ENCODE measurements around the gene CCDC142. TPM values are rescaled to one million over a fixed set of nuclear protein-coding genes. Genes with fewer than 3 reads are reported as not detected.

The CCDC142 gene
- total and polyA plus RNA-seq, 9 of the 15 experiments (the other 6 are each of a cell fraction or from before 2014, with no cell fraction given) = 0.55 to 11.7 (median 7.2) TPM

DNA sequence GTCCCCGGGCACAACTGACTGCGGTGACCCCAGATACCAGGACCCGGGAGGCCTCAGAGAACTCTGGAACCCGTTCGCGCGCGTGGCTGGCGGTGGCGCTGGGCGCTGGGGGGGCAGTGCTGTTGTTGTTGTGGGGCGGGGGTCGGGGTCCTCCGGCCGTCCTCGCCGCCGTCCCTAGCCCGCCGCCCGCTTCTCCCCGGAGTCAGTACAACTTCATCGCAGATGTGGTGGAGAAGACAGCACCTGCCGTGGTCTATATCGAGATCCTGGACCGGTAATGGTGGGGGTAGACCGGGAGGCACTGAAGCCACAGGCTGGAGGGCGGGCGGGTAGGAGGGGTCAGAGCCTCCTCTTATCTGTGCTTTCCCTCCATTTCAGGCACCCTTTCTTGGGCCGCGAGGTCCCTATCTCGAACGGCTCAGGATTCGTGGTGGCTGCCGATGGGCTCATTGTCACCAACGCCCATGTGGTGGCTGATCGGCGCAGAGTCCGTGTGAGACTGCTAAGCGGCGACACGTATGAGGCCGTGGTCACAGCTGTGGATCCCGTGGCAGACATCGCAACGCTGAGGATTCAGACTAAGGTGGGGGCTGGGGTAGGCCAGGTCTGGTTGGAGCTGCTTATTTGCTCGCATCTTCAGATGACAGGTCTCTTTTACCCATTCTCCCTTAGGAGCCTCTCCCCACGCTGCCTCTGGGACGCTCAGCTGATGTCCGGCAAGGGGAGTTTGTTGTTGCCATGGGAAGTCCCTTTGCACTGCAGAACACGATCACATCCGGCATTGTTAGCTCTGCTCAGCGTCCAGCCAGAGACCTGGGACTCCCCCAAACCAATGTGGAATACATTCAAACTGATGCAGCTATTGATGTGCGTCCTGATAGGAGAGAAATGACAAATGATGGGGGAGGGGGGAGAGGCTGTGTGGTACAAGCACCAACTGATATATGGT is 47.7 kb upstream of the CCDC142 start (continued):
- TF ChIP-seq, protein P1, sequence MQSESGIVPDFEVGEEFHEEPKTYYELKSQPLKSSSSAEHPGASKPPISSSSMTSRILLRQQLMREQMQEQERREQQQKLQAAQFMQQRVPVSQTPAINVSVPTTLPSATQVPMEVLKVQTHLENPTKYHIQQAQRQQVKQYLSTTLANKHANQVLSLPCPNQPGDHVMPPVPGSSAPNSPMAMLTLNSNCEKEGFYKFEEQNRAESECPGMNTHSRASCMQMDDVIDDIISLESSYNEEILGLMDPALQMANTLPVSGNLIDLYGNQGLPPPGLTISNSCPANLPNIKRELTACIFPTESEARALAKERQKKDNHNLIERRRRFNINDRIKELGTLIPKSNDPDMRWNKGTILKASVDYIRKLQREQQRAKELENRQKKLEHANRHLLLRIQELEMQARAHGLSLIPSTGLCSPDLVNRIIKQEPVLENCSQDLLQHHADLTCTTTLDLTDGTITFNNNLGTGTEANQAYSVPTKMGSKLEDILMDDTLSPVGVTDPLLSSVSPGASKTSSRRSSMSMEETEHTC (IDR thresholded peaks at IDR 0.05) = no peak; the same call in 1 of the 2 replicates
- TF ChIP-seq HNRNPLL (IDR thresholded peaks at IDR 0.05; ENCODE audit: low read depth, low read length, poor library complexity, severe bottlenecking) (no peak), SMARCB1 (IDR thresholded peaks at IDR 0.05; ENCODE audit: insufficient read length, low read depth) (no peak), ZNF561 (CRISPR knock-in tag; conservative IDR thresholded peaks at IDR 0.05) (no peak), ETS2 (tag; IDR thresholded peaks at IDR 0.05; ENCODE audit: borderline replicate concordance, poor library complexity, severe bottlenecking) (no peak), RUNX1 (IDR thresholded peaks at IDR 0.05; ENCODE audit: low read depth) (no peak; the same call in 1 of the 2 replicates), SRF (CRISPR knock-in tag; IDR thresholded peaks at IDR 0.05) (0 out of 4 replicates have a peak, but pooled peaks of 1 of the 2 experiments have one; percentile 22), SAFB (IDR thresholded peaks at IDR 0.05; ENCODE audit: borderline replicate concordance, low read depth, low read length) (peak; percentile 55; the same call in 1 of the 2 replicates), ZBTB17 (CRISPR knock-in tag; IDR thresholded peaks at IDR 0.05) (no peak; the same call in 1 of the 2 replicates), CREM (IDR thresholded peaks at IDR 0.05; ENCODE audit: low read depth) (peak; percentile 73), ZNF717 (CRISPR knock-in tag; IDR thresholded peaks at IDR 0.05) (no peak), GATA2 (CRISPR knock-in tag; IDR thresholded peaks at IDR 0.05) (peak; percentile 90), MYC (IDR thresholded peaks at IDR 0.05; ENCODE audit: low read depth, low read length) (peak; percentile 91), MYC (CRISPR knock-in tag; IDR thresholded peaks at IDR 0.05; ENCODE audit: borderline replicate concordance, low read depth) (no peak; the same call in 1 of the 2 replicates), MAFK (IDR thresholded peaks at IDR 0.05; ENCODE audit: low read length) (no peak), BCOR (IDR thresholded peaks at IDR 0.05) (peak; percentile 67), CBX1 (IDR thresholded peaks at IDR 0.05; ENCODE audit: low read depth) (no peak; the same call in 1 of the 2 replicates), ADNP (tag; IDR thresholded peaks at IDR 0.05) (no peak), IFI16 (CRISPR knock-in tag; IDR thresholded peaks at IDR 0.05) (no peak), YBX1 (IDR thresholded peaks at IDR 0.05) (no peak)
- TF ChIP-seq, protein P2, sequence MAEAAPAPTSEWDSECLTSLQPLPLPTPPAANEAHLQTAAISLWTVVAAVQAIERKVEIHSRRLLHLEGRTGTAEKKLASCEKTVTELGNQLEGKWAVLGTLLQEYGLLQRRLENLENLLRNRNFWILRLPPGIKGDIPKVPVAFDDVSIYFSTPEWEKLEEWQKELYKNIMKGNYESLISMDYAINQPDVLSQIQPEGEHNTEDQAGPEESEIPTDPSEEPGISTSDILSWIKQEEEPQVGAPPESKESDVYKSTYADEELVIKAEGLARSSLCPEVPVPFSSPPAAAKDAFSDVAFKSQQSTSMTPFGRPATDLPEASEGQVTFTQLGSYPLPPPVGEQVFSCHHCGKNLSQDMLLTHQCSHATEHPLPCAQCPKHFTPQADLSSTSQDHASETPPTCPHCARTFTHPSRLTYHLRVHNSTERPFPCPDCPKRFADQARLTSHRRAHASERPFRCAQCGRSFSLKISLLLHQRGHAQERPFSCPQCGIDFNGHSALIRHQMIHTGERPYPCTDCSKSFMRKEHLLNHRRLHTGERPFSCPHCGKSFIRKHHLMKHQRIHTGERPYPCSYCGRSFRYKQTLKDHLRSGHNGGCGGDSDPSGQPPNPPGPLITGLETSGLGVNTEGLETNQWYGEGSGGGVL (CRISPR knock-in tag; IDR thresholded peaks at IDR 0.05) = no peak
- TF ChIP-seq, protein P3, sequence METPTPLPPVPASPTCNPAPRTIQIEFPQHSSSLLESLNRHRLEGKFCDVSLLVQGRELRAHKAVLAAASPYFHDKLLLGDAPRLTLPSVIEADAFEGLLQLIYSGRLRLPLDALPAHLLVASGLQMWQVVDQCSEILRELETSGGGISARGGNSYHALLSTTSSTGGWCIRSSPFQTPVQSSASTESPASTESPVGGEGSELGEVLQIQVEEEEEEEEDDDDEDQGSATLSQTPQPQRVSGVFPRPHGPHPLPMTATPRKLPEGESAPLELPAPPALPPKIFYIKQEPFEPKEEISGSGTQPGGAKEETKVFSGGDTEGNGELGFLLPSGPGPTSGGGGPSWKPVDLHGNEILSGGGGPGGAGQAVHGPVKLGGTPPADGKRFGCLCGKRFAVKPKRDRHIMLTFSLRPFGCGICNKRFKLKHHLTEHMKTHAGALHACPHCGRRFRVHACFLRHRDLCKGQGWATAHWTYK (CRISPR knock-in tag; IDR thresholded peaks at IDR 0.05) = peak; percentile 98
- TF ChIP-seq, protein P4, sequence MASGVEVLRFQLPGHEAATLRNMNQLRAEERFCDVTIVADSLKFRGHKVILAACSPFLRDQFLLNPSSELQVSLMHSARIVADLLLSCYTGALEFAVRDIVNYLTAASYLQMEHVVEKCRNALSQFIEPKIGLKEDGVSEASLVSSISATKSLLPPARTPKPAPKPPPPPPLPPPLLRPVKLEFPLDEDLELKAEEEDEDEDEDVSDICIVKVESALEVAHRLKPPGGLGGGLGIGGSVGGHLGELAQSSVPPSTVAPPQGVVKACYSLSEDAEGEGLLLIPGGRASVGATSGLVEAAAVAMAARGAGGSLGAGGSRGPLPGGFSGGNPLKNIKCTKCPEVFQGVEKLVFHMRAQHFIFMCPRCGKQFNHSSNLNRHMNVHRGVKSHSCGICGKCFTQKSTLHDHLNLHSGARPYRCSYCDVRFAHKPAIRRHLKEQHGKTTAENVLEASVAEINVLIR (CRISPR knock-in tag; IDR thresholded peaks at IDR 0.05) = no peak

Measured in K562 (cell line).